ENCODE results near the gene SAP30BP.

The SAP30BP gene

DNA sequence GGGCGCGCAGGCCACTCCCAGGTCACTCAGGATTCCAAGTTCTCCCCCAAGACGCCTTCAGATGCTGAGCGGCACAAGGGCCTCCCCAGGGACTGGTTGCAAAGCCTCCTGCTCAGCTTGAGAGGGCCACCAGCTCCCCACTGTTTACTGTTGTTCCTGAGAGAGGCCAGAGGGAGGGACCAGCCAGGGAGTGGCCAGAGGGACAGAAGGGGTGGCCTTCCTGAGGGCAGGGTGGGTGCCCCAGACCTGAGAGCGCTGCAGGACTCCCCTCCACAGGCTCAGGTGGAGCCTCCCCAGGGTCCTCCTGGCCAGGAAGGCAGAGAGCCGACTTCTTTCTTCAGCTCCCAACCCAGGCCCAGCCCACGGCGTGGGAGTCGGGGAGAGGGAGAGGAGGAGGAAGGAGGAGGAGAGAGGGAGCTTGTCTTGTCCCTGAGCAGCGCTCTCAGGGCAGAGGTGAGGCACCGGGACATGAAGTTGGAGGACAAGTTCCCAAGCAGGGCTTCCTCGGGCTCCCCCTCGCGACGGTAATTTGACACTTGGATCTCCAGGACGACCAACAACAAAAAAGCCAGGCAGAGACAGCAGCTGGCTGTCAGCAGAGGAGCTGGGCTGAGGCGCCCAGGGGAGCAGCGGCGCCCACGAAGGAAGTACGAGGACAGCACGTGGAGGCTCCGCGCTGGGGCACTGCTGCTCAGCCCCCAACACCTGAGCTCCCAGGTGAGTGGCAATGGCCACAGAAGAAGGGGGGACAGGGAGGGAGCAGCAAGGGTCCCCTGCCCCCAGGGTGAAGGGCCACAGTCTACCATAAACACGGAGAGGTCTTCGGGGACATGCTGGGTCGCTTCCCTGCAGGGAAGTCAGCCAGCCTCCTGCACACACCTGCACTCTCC is 33.4 kb upstream of the SAP30BP start:
- TF ChIP-seq TAF1 (IDR thresholded peaks at IDR 0.05; ENCODE audit: low read depth) (no peak; the same call in 1 of the 2 replicates), CREB1 (IDR thresholded peaks at IDR 0.05; ENCODE audit: low read depth) (no peak), RAD21 (IDR thresholded peaks at IDR 0.05; ENCODE audit: low read depth) (peak; percentile 57), ZBTB7A (IDR thresholded peaks at IDR 0.05; ENCODE audit: low read depth) (peak; percentile 73), TCF12 (IDR thresholded peaks at IDR 0.05; ENCODE audit: low read depth) (peak; percentile 73), EGR1 (IDR thresholded peaks at IDR 0.05) (peak; percentile 70; the same call in 1 of the 2 replicates), NFIC (IDR thresholded peaks at IDR 0.05) (no peak)
- TF ChIP-seq, protein P1, sequence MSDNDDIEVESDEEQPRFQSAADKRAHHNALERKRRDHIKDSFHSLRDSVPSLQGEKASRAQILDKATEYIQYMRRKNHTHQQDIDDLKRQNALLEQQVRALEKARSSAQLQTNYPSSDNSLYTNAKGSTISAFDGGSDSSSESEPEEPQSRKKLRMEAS (IDR thresholded peaks at IDR 0.05), result peak; percentile 98

DNA sequence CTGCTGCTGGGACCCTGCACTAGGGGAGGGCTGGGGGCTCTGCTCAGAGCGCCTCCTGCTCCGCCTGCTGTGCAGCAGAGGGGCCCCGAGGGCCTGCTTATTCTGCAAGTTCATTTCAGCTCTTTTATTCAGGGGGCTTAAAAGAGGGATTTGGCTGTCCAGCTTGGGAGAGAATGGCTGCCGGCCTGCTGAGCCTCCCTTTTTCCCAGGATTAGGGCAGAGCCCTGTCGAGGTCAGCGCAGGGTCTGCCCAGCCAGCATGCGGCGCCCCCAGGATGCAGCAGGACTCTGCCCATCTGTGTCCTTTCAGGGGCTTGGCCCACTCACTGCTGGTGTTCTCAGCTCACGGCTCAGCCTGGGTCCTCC is 32.8 kb upstream of the SAP30BP start:
- TF ChIP-seq EP300 (IDR thresholded peaks at IDR 0.05; ENCODE audit: borderline replicate concordance), result no peak
- no peak for TF ChIP-seq YY1 (IDR thresholded peaks at IDR 0.05; ENCODE audit: low read depth)
- no peak for TF ChIP-seq TEAD4 (IDR thresholded peaks at IDR 0.05)

DNA sequence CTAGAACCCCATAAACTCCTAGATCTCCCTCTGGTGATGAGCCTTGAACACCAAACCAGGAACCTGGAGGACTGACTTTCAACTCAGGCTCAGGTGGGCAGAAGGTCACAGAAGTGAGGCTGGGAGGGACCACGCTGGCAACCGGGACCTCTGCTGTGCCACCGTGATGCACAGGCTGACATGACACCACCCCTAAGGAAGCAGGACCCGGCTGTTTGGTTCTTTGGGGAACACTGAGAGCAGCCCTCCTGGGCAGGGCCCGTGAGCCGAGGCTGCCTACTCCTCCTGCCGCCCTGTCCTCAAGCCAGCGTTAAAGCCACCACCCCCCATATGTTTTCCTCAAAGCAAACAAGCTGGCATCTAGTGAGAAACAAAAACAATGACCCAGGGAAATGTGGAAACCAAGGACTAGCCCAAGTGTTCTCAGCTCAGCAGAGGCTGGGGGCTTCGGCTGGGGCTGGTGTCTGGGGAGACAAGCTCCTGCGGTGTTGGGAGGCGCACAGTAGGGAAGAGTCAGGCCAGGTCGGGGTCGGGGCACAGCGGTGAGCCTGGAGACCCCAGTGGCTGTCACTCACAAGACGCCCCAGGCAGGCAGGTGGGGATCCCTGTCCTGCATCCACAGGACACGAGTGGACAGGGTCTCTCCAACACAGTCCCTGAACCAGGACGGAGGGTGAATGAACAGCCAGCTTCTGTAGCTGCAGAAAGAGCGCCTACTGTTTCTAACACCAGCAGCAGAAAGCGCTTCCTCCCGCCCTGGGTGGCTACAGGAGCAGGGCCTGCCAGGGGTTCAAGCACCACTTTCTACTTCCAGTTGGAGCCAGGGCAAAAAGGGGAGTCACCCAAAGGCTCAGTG is 32.2 kb upstream of the SAP30BP start:
- no peak for TF ChIP-seq TEAD4 (IDR thresholded peaks at IDR 0.05)
- no peak for TF ChIP-seq FOXM1 (IDR thresholded peaks at IDR 0.05; ENCODE audit: borderline replicate concordance, low read depth)
- no peak for TF ChIP-seq ZBTB7A (IDR thresholded peaks at IDR 0.05; ENCODE audit: low read depth)
- TF ChIP-seq, protein P1 (IDR thresholded peaks at IDR 0.05), result no peak
- no peak for TF ChIP-seq TAF1 (IDR thresholded peaks at IDR 0.05; ENCODE audit: low read depth)
- no peak for TF ChIP-seq NFIC (IDR thresholded peaks at IDR 0.05)
- no peak for TF ChIP-seq TCF12 (IDR thresholded peaks at IDR 0.05; ENCODE audit: low read depth)
- no peak for TF ChIP-seq RAD21 (IDR thresholded peaks at IDR 0.05; ENCODE audit: low read depth)
- no peak for TF ChIP-seq CREB1 (IDR thresholded peaks at IDR 0.05; ENCODE audit: low read depth)
- TF ChIP-seq, protein P2, sequence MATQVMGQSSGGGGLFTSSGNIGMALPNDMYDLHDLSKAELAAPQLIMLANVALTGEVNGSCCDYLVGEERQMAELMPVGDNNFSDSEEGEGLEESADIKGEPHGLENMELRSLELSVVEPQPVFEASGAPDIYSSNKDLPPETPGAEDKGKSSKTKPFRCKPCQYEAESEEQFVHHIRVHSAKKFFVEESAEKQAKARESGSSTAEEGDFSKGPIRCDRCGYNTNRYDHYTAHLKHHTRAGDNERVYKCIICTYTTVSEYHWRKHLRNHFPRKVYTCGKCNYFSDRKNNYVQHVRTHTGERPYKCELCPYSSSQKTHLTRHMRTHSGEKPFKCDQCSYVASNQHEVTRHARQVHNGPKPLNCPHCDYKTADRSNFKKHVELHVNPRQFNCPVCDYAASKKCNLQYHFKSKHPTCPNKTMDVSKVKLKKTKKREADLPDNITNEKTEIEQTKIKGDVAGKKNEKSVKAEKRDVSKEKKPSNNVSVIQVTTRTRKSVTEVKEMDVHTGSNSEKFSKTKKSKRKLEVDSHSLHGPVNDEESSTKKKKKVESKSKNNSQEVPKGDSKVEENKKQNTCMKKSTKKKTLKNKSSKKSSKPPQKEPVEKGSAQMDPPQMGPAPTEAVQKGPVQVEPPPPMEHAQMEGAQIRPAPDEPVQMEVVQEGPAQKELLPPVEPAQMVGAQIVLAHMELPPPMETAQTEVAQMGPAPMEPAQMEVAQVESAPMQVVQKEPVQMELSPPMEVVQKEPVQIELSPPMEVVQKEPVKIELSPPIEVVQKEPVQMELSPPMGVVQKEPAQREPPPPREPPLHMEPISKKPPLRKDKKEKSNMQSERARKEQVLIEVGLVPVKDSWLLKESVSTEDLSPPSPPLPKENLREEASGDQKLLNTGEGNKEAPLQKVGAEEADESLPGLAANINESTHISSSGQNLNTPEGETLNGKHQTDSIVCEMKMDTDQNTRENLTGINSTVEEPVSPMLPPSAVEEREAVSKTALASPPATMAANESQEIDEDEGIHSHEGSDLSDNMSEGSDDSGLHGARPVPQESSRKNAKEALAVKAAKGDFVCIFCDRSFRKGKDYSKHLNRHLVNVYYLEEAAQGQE (IDR thresholded peaks at IDR 0.05; ENCODE audit: low read depth), result no peak
- TF ChIP-seq, protein P3, sequence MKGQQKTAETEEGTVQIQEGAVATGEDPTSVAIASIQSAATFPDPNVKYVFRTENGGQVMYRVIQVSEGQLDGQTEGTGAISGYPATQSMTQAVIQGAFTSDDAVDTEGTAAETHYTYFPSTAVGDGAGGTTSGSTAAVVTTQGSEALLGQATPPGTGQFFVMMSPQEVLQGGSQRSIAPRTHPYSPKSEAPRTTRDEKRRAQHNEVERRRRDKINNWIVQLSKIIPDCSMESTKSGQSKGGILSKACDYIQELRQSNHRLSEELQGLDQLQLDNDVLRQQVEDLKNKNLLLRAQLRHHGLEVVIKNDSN (IDR thresholded peaks at IDR 0.05), result no peak
- no peak for TF ChIP-seq EGR1 (IDR thresholded peaks at IDR 0.05)
- no peak for TF ChIP-seq CEBPB (IDR thresholded peaks at IDR 0.05)
- no peak for TF ChIP-seq YY1 (IDR thresholded peaks at IDR 0.05; ENCODE audit: low read depth)
- TF ChIP-seq EP300 (IDR thresholded peaks at IDR 0.05; ENCODE audit: borderline replicate concordance), result no peak

DNA sequence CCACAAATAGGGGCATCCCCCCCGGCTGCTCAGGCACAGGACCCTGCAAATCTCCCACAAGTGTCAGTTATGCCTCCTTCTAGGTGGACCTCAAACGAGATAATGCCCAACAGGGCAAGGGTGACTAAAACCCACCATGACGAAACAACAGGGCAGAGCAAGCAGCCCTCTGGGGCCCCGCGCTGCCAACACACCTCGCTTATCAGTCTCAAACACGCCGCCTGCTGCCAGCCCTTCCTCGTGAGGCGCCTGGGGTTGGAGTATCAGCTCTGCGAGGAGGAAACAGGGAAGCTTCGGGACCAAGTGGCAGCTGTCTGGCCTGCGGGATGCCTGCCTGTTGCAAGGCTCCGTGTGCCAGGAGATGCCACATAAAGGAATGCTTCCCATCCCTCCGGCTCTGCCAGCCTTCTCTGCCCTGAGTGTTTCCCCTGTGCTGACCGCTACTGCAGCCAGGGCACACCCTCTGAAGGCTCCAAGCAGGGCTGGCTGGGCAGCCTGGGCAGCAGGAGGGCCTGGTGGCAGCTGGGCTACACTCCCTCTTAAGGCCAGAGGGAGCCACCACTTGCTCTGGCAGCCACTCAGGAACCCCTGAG is 31.4 kb upstream of the SAP30BP start:
- no peak for TF ChIP-seq EP300 (IDR thresholded peaks at IDR 0.05; ENCODE audit: borderline replicate concordance)
- TF ChIP-seq TCF12 (IDR thresholded peaks at IDR 0.05; ENCODE audit: low read depth), result no peak
- no peak for TF ChIP-seq YY1 (IDR thresholded peaks at IDR 0.05; ENCODE audit: low read depth)
- TF ChIP-seq TAF1 (IDR thresholded peaks at IDR 0.05; ENCODE audit: low read depth), result no peak
- TF ChIP-seq FOXM1 (IDR thresholded peaks at IDR 0.05; ENCODE audit: borderline replicate concordance, low read depth), result no peak

DNA sequence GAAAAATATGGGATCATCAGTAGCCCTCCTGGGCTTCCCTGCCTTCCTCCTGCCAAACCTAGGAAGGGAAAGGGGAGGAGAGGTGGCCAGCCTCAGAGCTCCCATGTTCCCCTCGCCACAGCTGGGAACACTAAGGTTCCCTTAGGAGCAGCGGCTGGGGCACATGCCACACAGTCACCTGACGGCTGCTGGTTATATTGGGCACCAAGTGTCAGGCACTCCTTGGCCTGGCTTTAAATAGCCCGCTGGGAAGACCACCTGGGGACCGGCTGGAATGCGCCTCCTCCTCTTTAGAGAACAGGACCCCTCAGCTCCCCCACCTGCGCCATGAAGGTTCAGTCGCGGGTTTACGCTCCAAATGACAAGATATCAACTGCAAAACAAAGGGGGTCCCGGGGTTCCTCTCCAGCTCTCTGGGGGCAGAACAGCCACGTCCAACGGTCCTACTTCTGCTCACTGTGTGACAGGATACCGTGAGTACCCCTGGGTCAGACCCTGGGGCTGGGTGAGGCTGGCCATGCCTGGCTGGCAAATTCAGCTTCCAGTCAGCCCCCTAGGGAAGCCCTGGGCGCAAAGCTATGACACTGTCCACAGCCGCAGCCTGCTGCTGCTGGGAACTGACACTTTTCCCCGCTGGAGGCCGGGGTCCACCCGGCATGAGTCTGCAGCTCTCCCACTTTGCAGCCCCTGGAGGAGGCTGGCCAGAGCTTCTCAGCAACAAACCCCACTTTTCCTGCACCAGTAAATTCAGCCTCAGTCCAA is 30.6 kb upstream of the SAP30BP start:
- TF ChIP-seq CREB1 (IDR thresholded peaks at IDR 0.05; ENCODE audit: low read depth), result no peak
- no peak for TF ChIP-seq EGR1 (IDR thresholded peaks at IDR 0.05)
- TF ChIP-seq EP300 (IDR thresholded peaks at IDR 0.05; ENCODE audit: borderline replicate concordance), result no peak
- no peak for TF ChIP-seq YY1 (IDR thresholded peaks at IDR 0.05; ENCODE audit: low read depth)
- TF ChIP-seq NFIC (IDR thresholded peaks at IDR 0.05), result no peak
- no peak for TF ChIP-seq TAF1 (IDR thresholded peaks at IDR 0.05; ENCODE audit: low read depth)
- TF ChIP-seq ZBTB7A (IDR thresholded peaks at IDR 0.05; ENCODE audit: low read depth), result no peak
- TF ChIP-seq, protein P2 (IDR thresholded peaks at IDR 0.05; ENCODE audit: low read depth), result no peak
